Peyer's patch (tissue), 4 donors: Measurements from ENCODE around the gene COL2A1. TPM values are rescaled to one million over a fixed set of nuclear protein-coding genes. Genes with fewer than 3 reads are reported as not detected.

Experiments
- DNase-seq, 3 donors: peaks; one replicate each; pipeline ENCODE4 v3.0.0-alpha.2; 2017 to 2019
- H3K27ac ChIP-seq, 4 donors: fragments of 200-600 bp; sonication (generic); one replicate each; pipeline ENCODE4 v1.5.1; 2016 to 2019
- H3K27me3 ChIP-seq, 2 donors: fragments of 200-600 bp; sonication (generic); one replicate each; pipeline ENCODE4 v1.5.1; 2019
- H3K36me3 ChIP-seq, 3 donors: fragments of 200-600 bp; sonication (generic); one replicate each; pipeline ENCODE4 v1.5.1; 2016 to 2019
- H3K4me1 ChIP-seq, 4 donors: fragments of 200-600 bp; sonication (generic); one replicate each; pipeline ENCODE4 v1.5.1; 2016 to 2019
- H3K4me3 ChIP-seq, 4 donors: fragments of 200-600 bp; sonication (generic); 1 replicate in 3 of 4; 2 replicates in 1 of 4; pipeline ENCODE4 v1.5.1; 2016 to 2019; ENCODE audit warnings: mild to moderate bottlenecking in 1 of 4
- H3K9me3 ChIP-seq, 4 donors: fragments of 200-600 bp; sonication (generic); one replicate each; pipeline ENCODE4 v1.5.1; 2016 to 2019; ENCODE audit warnings: mild to moderate bottlenecking in 1 of 4
- CTCF ChIP-seq, 6 experiments: fragments of 450-650 bp in 4 of 6; fragments of 200-600 bp in 2 of 6; sonication (generic) in 1 of 6; IDR thresholded peaks; one replicate each; pipeline ENCODE4 v1.5.1; 2017 to 2019; ENCODE audit warnings: antibody characterized with exemption in 6 of 6, mild to moderate bottlenecking in 3 of 6, moderate library complexity in 1 of 6
- POLR2A ChIP-seq, 2 donors: fragments of 450-650 bp; IDR thresholded peaks; one replicate each; pipeline ENCODE4 v1.5.1; 2017; ENCODE audit warnings: antibody characterized with exemption in 2 of 2, mild to moderate bottlenecking in 2 of 2, moderate library complexity in 2 of 2
- total RNA-seq, 4 donors: library from RNA; depleted of rRNA; stranded (reverse); fragments of >200 nt; gene quantifications; one replicate each; pipeline ENCODE4 v1.1.0, GENCODE V29; 2016

Gene COL2A1
- total RNA-seq, 4 donors from 2014 or later, result 0.18 to 6.6 (median 0.27) TPM; not detected in 1

- peaks cover 0 to 4% (median 0%) of the 10 kb centered on the region in 4 donors for H3K4me1 ChIP-seq
These were observed 15.5 kb upstream of the COL2A1 start for GRCh38 chr12:48019639-48020265.

GRCh38 chr12:48018618-48018995 is 14.3 kb upstream of the COL2A1 start:
- no peak overlapping the region for H3K27ac ChIP-seq
- no peaks in the 10 kb centered on the region for H3K27me3 ChIP-seq
- peaks cover 0 to 4% (median 0%) of the 10 kb centered on the region in 4 donors for H3K4me1 ChIP-seq
- no peak for DNase-seq
- H3K4me3 ChIP-seq, result no peak overlapping the region
- no peaks in the 10 kb centered on the region for H3K9me3 ChIP-seq
- no peak for TF ChIP-seq POLR2A (IDR thresholded peaks at IDR 0.05)
- TF ChIP-seq CTCF (IDR thresholded peaks at IDR 0.05), result no peak
- H3K36me3 ChIP-seq, result no peaks in the 10 kb centered on the region

More at GRCh38 chr12:48019639-48020265, 15.5 kb upstream of the COL2A1 start:
- Histone ChIP-seq H3K9me3 (no peaks in the 10 kb centered on the region), H3K36me3 (no peaks in the 10 kb centered on the region), H3K27me3 (no peaks in the 10 kb centered on the region), H3K27ac (no peak overlapping the region), H3K4me3 (no peak overlapping the region)
- DNase-seq, result no peak
- TF ChIP-seq POLR2A (IDR thresholded peaks at IDR 0.05) (no peak), CTCF (IDR thresholded peaks at IDR 0.05) (no peak)

- Histone ChIP-seq H3K27ac (no peak overlapping the region), H3K4me3 (no peak overlapping the region), H3K9me3 (no peaks in the 10 kb centered on the region), H3K27me3 (no peaks in the 10 kb centered on the region), H3K4me1 (peaks cover 0 to 4% (median 0%) of the 10 kb centered on the region in 4 donors), H3K36me3 (no peaks in the 10 kb centered on the region)
- TF ChIP-seq POLR2A (IDR thresholded peaks at IDR 0.05) (no peak), CTCF (IDR thresholded peaks at IDR 0.05) (peak in 1 of 6 experiments; percentile 2)
- peak in 1 of 3 donors; percentile 21 for DNase-seq
These were observed 13.8 kb upstream of the COL2A1 start for GRCh38 chr12:48017921-48018617.

- no peaks in the 10 kb centered on the region for H3K27me3 ChIP-seq
These were observed 13.2 kb upstream of the COL2A1 start for GRCh38 chr12:48017496-48017895.

GRCh38 chr12:48016373-48017020 is 12.2 kb upstream of the COL2A1 start:
- Histone ChIP-seq H3K4me3 (no peak overlapping the region), H3K4me1 (peaks cover 0 to under 1% (median 0%) of the 10 kb centered on the region in 4 donors), H3K36me3 (no peaks in the 10 kb centered on the region), H3K27me3 (no peaks in the 10 kb centered on the region), H3K9me3 (no peaks in the 10 kb centered on the region), H3K27ac (no peak overlapping the region)
- DNase-seq, result peak in 1 of 3 donors; percentile 14
- no peak for TF ChIP-seq CTCF (IDR thresholded peaks at IDR 0.05)
- TF ChIP-seq POLR2A (IDR thresholded peaks at IDR 0.05), result no peak

More at GRCh38 chr12:48017496-48017895, 13.2 kb upstream of the COL2A1 start:
- peak in 1 of 3 donors; percentile 30 for DNase-seq
- Histone ChIP-seq H3K36me3 (no peaks in the 10 kb centered on the region), H3K4me3 (no peak overlapping the region), H3K4me1 (peaks cover 0 to 4% (median 0%) of the 10 kb centered on the region in 4 donors), H3K27ac (no peak overlapping the region), H3K9me3 (no peaks in the 10 kb centered on the region)
- no peak for TF ChIP-seq CTCF (IDR thresholded peaks at IDR 0.05)
- TF ChIP-seq POLR2A (IDR thresholded peaks at IDR 0.05), result no peak
